Measurements from ENCODE around the gene FBXW9.

GRCh38 chr19:12736995-12737834 is 40.8 kb upstream of the FBXW9 start, which contains the start of gene GET3:
- TF ChIP-seq CTCF (conservative IDR thresholded peaks at IDR 0.05) (no peak), EZH2 (IDR thresholded peaks at IDR 0.05; ENCODE audit: low read depth) (no peak)
